ENCODE data around the gene AMPH. TPM values are rescaled to one million over a fixed set of nuclear protein-coding genes. Genes with fewer than 3 reads are reported as not detected.

The AMPH gene
- polyA plus RNA-seq, 1 donor (not counting 4 experiments of a cell fraction or from before 2014, with no cell fraction given): not detected

DNA sequence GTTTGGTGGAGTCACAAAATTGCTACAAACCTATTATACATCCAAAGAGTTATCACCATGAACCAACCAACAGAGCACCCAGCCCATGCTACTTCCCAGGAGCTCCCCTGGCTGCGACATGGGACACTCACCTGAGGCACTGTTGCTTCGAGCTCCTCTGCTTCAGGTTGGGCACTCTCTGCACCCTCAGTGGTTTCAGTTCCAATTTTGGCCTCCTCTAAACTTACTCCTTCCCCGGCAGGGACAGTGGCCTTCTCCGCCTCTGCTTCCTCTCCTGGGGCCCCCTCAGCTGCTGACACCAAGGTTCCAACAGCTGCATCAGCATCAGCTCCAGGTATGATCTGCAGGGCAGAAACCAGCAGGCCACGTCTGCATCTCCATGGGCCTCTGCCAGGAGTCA lies 237.3 kb downstream of the AMPH start:
- no peaks in the 10 kb centered on the region for H3K79me2 ChIP-seq (ENCODE audit: control insufficient read depth, insufficient read depth, low read length)
- H2AFZ ChIP-seq (ENCODE audit: control insufficient read depth, low read length): no peak overlapping the region
- H3K4me2 ChIP-seq (ENCODE audit: control insufficient read depth, extremely low read depth, insufficient read depth, low read depth, low read length): no peak overlapping the region
- H3K4me3 ChIP-seq (ENCODE audit: control insufficient read depth in 2 of 3, extremely low read depth in 1 of 3, insufficient read depth in 2 of 3, low read depth in 1 of 3, low read length in 3 of 3): no peak overlapping the region
- no peak for DNase-seq (ENCODE audit: low read depth, low spot score)
- H3K36me3 ChIP-seq (ENCODE audit: control insufficient read depth in 2 of 2, extremely low read depth in 1 of 2, insufficient read depth in 2 of 2, low read length in 2 of 2): no peaks in the 10 kb centered on the region
- dilution Hi-C loops (cut with MboI; ENCODE audit: extremely low pct_ligation_motif_present, low sequenced_read_pairs): no loop called here
- no peak overlapping the region for H3K9ac ChIP-seq (ENCODE audit: control insufficient read depth, extremely low read depth, insufficient read depth, low read length)
- no peaks in the 10 kb centered on the region for H3K27me3 ChIP-seq (ENCODE audit: control insufficient read depth, extremely low read depth, insufficient read depth, low read length)
- TF ChIP-seq EZH2 (IDR thresholded peaks at IDR 0.05; ENCODE audit: low read length): no peak
- TF ChIP-seq, protein P1, sequence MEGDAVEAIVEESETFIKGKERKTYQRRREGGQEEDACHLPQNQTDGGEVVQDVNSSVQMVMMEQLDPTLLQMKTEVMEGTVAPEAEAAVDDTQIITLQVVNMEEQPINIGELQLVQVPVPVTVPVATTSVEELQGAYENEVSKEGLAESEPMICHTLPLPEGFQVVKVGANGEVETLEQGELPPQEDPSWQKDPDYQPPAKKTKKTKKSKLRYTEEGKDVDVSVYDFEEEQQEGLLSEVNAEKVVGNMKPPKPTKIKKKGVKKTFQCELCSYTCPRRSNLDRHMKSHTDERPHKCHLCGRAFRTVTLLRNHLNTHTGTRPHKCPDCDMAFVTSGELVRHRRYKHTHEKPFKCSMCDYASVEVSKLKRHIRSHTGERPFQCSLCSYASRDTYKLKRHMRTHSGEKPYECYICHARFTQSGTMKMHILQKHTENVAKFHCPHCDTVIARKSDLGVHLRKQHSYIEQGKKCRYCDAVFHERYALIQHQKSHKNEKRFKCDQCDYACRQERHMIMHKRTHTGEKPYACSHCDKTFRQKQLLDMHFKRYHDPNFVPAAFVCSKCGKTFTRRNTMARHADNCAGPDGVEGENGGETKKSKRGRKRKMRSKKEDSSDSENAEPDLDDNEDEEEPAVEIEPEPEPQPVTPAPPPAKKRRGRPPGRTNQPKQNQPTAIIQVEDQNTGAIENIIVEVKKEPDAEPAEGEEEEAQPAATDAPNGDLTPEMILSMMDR (optimal IDR thresholded peaks at IDR 0.05 in 1 of 3, IDR thresholded peaks at IDR 0.05 in 1 of 3, conservative IDR thresholded peaks at IDR 0.05 in 1 of 3; ENCODE audit: extremely low read depth in 1 of 3, insufficient read depth in 2 of 3, low read length in 3 of 3): no peak
- H3K27ac ChIP-seq (ENCODE audit: control insufficient read depth, insufficient read depth, low read length): no peak overlapping the region
- H3K9me3 ChIP-seq (ENCODE audit: control insufficient read depth, low read depth, low read length): no peaks in the 10 kb centered on the region
- FAIRE-seq: no peak
- no peaks in the 10 kb centered on the region for H3K4me1 ChIP-seq (ENCODE audit: control insufficient read depth, extremely low read depth, insufficient read depth, low read length)
- no peaks in the 10 kb centered on the region for H3K9me1 ChIP-seq (ENCODE audit: control insufficient read depth, extremely low read depth, insufficient read depth, low read length)
- no peaks in the 10 kb centered on the region for H4K20me1 ChIP-seq (ENCODE audit: control insufficient read depth, extremely low read depth, insufficient read depth, low read length)

DNA sequence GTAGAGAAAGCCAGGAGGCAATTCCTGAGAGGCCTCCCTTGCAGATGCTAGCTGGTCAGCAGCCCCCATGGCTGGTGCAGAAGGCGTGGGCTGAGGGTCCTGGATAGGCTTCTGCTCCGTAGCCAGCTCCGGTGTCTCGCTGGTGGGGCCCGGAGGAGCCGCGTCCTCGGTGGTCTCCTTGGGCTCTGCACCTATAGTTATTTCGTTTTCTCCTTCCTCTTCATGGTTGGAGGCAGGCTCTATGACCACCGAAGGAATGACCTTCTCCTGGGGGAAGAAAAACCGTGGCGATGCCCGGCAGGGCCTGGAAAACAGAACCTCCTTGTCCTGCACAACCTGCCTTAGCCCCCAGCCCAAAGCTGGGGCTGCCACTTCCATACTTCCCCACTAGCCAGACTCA lies 239.4 kb downstream of the AMPH start:
- no peaks in the 10 kb centered on the region for H3K79me2 ChIP-seq (ENCODE audit: control insufficient read depth, insufficient read depth, low read length)
- no peak overlapping the region for H3K27ac ChIP-seq (ENCODE audit: control insufficient read depth, insufficient read depth, low read length)
- H3K4me2 ChIP-seq (ENCODE audit: control insufficient read depth, extremely low read depth, insufficient read depth, low read depth, low read length): no peak overlapping the region
- no peaks in the 10 kb centered on the region for H3K36me3 ChIP-seq (ENCODE audit: control insufficient read depth in 2 of 2, extremely low read depth in 1 of 2, insufficient read depth in 2 of 2, low read length in 2 of 2)
- no peak overlapping the region for H2AFZ ChIP-seq (ENCODE audit: control insufficient read depth, low read length)
- H3K4me1 ChIP-seq (ENCODE audit: control insufficient read depth, extremely low read depth, insufficient read depth, low read length): no peaks in the 10 kb centered on the region
- DNase-seq (ENCODE audit: low read depth, low spot score): no peak
- no peak for FAIRE-seq
- dilution Hi-C loops (cut with MboI; ENCODE audit: extremely low pct_ligation_motif_present, low sequenced_read_pairs): no loop called here
- no peaks in the 10 kb centered on the region for H3K27me3 ChIP-seq (ENCODE audit: control insufficient read depth, extremely low read depth, insufficient read depth, low read length)
- H3K9ac ChIP-seq (ENCODE audit: control insufficient read depth, extremely low read depth, insufficient read depth, low read length): no peak overlapping the region
- H3K4me3 ChIP-seq (ENCODE audit: control insufficient read depth in 2 of 3, extremely low read depth in 1 of 3, insufficient read depth in 2 of 3, low read depth in 1 of 3, low read length in 3 of 3): no peak overlapping the region
- H4K20me1 ChIP-seq (ENCODE audit: control insufficient read depth, extremely low read depth, insufficient read depth, low read length): no peaks in the 10 kb centered on the region
- TF ChIP-seq, protein P1 (optimal IDR thresholded peaks at IDR 0.05 in 1 of 3, IDR thresholded peaks at IDR 0.05 in 1 of 3, conservative IDR thresholded peaks at IDR 0.05 in 1 of 3; ENCODE audit: extremely low read depth in 1 of 3, insufficient read depth in 2 of 3, low read length in 3 of 3): no peak
- TF ChIP-seq EZH2 (IDR thresholded peaks at IDR 0.05; ENCODE audit: low read length): no peak
- no peaks in the 10 kb centered on the region for H3K9me3 ChIP-seq (ENCODE audit: control insufficient read depth, low read depth, low read length)
- no peaks in the 10 kb centered on the region for H3K9me1 ChIP-seq (ENCODE audit: control insufficient read depth, extremely low read depth, insufficient read depth, low read length)
